DMS53 treated with DMSO at 0.1 percent for 48 hours (cell line): ENCODE measurements around the gene FRMD1.
"Not testable (repeated sequence)": the region's sequence is repeated elsewhere in the genome, so short reads cannot be mapped to it uniquely, and the experiment has no call there.

Source experiments
- DNase-seq: peaks from one replicate; lab custom pipeline; 2025; ENCODE audit not compliant: unreplicated experiment; lab: John Stamatoyannopoulos, UW

Gene FRMD1

DNA sequence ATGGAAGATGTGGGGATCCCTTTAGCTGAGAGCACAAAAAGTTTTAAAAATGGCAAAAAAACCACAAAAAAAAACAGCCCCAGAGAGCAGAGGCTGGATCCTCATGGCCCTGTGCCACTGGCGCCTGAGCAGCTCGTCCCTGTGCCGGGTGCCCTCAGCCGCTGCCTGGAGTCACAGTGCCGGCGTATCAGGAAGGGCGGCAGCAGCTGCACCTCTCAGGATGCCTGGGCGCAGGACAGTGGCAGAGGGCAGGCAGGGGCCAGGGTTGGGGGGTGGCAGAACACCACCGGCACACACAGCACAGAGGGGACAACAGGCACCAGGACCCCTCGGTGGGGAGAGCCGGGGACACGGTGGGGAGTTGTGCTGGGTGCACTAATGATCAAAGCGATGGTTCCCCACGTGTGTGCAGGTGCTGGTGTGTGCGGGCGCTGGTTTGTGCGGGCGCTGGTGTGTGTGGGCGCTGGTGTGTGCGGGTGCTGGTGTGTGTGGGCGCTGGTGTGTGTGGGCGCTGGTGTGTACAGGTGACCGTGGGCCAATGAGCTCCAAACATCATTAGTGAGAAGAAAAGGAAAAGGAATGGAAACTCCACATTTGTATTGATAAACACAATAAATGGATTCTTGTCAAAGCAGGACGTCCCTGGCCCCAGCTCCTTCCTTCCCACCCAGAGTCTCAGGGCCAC is 1.5 kb upstream of the FRMD1 start:
- no peak for DNase-seq

DNA sequence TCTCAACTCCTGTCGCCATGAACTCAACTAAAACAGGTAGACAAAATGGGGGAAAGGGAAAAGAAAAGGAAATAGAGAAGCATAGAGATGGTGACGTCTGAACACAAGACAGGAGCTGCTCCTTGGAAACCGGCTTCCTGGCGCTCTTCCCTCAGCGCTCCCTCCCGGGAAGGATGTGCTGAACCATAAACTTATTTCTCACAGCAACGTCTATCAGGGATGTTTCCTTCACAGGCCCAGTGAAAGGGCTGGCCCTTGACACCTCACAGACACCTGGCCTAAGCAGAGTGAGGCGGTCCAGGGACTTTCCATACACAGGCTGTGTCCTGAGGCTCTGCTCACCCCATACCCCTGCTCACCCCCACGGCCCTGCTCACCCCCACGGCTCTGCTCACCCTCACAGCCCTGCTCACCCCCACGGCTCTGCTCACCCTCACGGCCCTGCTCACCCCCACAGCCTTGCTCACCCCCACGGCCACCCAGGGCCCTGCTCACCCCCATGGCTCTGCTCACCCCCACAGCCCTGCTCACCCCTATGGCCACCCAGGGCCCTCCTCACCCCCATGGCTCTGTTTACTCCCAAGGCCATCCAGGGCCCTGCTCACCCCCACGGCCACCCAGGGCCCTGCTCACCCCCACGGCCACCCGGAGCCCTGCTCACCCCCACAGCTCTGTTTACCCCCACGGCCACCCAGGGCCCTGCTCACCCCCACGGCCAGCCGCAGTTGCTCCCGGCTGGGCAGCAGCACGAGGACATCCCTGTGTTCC is 653 bp downstream of the FRMD1 start:
- no peak for DNase-seq

DNA sequence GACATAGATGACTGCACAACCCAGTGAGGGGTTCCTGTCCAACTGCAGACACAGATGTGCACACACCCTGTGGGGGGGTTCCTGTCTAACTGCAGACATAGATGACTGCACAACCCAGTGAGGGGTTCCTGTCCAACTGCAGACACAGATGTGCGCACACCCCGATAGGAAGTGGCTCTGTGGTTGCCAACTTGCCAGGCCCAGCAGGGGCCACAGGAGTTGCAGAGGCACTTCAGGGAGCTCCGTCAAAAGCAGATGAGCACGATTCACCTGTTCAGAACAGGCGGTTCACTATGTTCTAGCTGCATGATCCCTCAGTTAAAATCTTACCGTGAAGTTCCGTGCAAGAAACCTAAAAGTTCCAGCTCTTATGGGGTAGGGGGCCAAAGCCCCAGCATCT is 1.6 kb downstream of the FRMD1 start:
- not testable (repeated sequence) for DNase-seq

DNA sequence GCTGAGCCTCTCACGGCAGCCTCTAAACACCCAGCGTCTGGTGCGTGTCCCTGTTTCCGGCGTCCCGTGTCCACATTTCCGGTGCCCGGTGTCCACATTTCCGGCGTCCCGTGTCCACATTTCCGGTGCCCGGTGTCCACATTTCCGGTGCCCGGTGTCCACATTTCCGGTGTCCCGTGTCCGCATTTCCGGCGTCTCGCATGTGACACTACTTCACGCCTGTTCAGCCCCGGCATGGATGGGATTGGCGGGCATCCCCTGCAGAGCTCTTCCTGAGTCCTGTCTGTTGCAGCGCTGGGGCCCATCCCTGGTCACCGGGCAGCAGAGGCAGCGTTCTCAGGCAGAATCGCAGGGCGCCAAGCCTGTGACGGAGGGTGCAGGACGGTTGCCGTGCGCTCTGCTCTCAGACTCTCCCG is 3.2 kb downstream of the FRMD1 start:
- no peak for DNase-seq

DNA sequence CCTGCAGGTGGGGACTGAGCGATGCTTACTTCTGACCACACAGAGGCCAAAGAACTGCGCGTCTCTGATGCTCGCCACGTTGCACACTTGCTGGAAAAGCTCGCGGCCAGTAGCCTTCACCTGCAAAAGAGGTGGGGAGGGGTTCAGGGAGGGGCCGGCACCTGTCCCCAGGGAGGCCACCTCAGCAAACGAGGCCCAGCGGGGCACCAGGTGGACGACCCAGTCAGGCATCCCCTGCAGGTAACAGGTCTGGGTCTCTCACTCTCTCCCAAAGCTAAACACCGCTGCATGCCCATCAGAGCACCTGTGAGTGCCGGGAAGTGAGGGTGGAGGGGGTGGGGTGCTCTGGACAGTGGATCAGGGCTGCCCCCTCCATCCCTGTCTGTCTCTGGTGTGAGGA is 3.8 kb downstream of the FRMD1 start:
- no peak for DNase-seq

DNA sequence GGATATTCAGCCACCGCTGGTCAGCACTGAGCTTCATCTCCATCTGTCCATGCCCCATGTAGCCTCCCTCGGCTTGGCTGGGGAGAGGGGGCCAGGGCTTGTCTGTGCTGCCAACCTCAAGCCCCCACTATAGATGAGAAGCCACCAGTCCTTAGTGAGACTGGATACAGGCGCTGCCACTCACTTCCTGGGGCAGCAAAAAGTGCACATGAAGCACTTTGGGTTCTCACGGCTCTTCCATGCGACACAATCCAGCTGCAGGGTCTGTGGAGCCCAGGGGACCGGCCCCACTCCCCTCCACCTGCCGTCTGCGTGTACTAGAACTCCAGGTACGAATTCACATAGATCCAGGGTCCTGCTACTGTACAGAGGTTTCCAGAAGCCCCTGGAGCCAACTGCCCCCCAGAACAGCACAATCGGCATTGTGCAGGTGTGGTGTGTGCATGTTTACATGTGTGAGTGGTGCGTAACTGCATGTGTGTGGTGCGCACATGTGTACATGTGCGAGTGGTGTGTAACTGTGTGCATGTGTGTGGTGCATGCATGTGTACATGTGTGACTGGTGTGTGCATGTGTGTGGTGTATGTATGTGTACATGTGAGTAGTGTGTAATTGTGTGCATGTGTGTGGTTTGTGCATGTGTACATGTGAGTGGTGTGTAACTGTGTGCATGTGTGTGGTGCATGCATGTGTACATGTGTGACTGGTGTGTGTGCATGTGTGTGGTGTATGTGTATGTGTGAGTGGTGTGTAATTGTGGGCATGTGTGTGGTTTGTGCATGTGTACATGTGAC is 4.9 kb downstream of the FRMD1 start:
- DNase-seq: no peak

DNA sequence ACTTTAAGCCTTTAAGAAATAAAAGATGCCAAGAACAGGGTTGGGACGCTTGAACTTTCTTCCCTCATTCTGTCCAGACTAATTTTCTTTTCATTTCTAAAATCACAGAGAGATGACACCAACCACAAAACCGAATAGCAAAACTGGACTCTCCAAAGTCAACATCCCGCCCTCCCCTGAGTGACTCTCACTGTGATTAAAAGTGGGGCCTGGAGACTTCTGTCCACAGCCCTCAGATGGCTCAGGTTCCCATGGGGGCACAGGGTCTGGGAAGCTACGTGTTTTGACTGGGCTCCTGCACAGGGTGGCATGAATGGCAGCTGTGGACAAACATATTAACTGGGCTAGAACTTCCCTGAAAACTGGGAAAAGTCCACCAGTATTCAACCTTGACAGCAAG is 6.3 kb downstream of the FRMD1 start:
- no peak for DNase-seq

DNA sequence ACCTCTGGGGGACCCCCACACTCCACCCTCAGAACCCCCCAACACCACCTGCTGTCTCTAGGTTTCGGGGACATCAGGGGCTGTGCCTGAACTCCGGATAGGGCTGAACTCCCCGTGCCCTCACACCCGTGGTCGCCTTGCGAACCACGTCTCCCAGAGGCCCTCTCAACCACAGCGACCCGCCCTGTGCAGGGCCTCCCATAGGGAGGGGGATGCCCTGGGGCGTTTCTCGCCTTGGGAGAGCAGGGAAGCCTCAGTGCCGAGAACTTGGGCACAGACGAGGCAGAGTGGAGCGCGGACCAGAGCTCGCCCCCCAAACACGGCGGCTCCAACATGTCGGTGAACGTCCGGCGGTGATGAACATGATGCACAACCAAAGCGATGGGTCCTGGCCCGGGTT is 6.8 kb downstream of the FRMD1 start:
- no peak for DNase-seq

DNA sequence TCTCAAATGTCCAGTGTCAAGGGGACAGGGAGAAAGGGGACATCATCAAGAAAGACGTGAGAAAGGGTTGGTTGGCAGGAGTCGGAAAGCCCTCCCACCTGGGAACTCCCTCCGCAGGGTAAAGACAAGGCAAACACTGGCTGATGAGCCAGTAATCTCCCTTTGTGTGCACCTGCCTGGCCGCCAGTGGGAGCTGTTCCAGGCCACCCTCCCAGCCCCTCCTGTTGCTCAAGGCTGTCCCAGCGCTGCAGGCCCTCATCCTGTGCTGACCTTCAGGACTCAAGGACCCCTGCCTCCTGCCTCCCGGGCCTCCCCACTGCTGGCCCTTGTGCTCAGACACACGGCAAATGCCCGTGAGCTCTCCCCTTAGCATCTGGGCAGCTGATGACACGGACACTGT is 7.4 kb downstream of the FRMD1 start:
- DNase-seq: no peak

DNA sequence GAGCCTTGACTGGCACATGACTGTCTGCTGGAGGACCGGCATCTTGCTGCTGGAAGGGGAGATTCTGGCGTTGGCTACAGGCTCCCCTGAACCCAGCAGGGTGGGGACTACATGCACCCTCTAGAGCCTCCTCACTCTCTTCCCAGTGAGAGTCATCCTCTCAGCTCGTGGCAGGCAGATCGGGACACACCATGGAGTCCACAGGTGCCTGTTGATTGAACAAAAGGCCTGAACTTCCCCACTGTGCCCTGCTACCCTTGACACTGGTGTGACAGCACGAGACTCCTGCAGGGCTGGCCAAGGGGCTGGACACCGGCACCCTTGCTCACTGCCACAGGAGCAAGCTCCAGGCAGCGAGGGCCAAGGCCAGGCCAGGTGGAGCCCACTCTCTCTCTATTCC is 8.2 kb downstream of the FRMD1 start:
- DNase-seq: no peak

DNA sequence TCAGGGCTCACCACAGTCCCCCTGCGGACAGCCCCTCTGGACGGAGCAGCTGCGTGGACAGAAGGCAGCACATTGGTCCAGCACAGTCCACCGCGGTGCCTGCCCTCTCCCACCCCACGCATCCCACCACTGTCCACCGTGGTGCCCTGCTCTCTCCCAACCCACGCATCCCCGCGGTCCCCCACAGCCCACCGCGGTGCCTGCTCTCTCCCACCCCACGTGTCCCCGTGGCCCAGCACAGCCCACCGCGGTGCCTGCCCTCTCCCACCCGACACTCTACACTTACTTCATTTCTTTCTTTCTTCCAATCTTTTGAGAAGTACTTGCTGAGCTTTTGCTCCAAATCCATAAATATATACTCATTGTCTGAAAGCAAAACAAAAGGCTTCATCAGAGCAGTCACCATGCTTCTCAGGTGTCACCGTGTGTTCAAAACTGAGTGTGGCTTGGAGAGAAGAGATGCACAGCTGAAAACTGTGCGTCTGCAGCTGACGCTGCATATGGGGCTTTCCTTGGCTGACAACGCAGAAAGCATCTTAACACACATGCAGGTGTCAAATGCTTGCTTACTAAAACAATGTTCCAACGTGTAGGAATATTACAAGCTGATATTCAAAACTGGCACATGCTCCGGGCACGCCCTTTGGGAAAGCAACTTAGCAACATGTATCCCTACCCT is 11.8 kb downstream of the FRMD1 start:
- no peak for DNase-seq

DNA sequence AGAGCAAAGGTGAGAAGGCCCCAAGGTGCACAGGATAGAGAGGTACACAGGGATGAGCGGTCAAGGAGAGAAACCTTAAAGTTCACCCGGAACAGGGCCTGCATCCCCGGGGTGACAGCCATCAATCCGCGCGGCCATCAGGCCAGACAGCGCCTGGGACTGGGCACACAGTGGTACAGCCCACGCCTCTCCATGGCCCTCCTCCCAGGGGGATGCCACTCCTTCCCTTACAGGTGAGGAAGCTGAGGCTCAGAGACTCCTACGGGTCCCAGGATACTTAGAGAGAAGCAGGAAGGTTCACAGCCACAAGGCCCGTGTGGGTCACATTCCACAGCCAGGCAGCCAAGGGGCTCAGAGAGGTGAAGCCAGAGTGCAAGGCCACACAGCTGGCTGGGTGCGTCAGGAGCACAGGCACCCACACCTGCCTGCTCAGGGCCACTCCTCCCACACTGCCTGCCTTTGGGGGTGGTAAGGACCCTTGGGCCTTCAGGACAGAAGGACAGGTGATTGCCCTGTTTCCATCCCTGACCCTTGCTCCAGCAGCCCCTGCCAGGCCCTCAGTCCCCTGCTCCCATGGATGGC is 14.7 kb downstream of the FRMD1 start:
- no peak for DNase-seq

DNA sequence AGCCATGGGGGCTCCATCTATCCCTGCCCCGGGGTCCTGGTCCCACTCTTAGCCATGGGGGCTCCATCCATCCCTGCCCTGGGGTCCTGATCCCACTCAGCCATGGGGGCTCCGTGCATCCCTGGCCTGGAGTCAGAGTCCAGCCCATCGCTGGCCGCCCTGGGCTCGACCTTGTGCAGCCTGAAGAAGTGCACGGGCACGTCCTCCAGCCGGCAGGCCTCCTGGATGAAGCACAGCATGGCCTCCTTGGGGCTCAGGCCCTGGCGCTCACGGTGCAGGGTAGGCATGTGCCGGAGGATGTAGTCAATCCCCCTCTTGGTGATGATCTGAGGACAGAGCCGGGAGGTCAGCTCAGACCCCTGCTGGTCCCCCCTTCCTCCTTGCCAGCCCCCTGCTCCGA is 15.6 kb downstream of the FRMD1 start:
- no peak for DNase-seq

DNA sequence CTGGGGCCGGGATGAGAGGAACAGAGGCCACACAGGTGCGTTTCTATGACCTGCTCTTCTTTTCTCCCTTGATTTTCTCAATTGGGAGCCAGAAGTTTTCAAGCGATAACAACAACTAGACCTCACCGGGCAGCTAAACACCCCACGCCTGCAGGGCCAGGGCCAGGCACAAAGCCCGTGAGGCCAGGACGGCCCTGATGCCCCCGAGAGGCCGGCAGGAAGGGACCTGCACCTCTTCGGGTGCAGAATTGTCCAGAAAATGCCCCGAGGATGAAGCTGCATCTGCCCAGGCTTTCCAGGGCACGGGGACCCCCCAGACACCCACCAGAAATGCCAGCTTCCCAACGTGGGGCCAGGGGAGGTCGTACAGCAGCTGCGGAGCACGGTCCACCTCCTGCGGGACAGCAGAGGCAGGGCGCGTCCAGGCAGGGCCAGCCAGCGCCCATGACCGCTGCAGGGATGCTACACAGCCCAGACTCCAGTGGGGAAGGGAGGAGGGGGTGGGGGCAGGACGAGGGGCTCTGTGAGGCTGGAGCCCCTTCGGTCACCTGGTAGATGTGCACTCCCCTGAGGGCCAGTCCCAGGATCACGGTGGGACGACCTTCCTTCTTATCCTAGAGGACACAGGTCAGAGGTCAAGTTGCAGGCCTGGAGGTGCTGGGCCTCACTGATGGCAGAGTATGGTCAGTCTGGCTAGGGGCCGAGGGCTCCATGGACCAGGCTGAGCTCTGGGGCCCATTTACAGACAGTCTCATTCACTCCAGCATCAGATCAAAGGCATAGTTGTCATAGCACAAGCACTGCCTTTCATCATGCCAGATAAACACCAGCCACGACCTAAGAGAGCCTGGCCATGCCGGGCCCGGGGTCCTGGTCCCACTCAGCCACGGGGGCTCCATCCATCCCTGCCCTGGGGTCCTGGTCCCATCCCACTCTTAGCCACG is 16.4 kb downstream of the FRMD1 start:
- no peak for DNase-seq

DNA sequence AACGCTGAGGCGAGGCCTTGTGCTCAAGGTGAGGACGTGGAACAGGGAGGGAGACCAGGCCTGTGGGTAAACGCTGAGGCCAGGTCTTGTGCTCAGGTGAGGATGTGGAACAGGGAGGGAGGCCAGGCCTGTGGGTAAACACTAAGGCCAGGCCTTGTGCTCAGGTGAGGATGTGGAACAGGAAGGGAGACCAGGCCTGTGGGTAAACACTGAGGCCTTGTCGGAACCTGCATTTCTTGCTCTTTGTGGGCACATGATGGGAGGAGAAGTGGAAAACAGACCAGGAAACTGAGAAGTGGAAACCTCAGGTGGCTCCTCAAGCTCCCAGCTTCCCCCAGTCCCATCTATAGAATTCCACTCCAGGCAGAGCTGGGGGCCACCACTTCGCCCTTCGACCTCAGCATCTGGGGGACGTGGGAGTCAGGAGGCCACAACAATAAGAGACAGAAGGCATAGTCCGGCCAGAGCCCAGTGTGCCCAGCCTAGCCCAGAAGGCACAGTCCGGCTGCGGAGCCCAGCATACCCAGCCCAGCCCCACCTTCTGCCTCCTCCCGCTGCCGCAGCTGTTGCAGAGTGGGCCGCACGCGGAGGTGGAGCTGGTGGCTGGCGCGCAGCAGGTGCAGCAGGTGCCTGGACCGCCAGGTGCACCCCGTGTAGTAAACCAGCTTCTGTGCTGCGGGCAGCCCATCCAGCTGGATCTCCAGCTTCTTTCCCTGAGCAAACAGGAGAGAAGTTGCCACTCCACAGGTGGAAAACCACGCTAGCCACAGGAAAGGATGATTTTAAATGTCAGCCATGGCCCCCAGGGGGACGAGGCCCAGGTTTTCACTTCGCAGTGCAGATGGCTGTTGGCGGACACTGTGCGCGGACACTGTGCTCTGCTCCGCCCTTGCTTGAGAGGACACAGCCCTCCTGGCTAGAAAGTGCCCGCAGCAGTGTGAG is 17.5 kb downstream of the FRMD1 start:
- DNase-seq: peak; percentile 78

DNA sequence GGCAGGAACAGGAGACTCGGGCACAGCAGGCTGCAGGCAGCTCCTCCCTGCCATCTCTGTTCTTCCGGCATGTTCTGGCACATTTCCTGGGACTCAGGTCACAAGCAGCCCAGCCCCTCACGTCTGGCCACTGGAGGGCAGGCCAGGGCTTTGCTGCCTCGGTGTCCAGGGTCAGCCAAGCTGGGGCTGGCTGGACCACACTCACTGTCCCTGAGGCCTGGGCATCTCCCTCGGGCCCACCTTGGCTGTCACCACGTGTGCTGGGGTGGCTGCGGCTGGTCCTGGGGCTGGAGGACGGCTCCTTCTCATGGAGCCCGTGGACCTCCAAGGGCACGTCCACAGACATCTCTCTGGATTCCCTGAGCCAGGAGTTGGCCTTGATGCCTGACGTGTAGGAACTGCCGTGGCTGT is 18.5 kb downstream of the FRMD1 start:
- peak; percentile 32 for DNase-seq

DNA sequence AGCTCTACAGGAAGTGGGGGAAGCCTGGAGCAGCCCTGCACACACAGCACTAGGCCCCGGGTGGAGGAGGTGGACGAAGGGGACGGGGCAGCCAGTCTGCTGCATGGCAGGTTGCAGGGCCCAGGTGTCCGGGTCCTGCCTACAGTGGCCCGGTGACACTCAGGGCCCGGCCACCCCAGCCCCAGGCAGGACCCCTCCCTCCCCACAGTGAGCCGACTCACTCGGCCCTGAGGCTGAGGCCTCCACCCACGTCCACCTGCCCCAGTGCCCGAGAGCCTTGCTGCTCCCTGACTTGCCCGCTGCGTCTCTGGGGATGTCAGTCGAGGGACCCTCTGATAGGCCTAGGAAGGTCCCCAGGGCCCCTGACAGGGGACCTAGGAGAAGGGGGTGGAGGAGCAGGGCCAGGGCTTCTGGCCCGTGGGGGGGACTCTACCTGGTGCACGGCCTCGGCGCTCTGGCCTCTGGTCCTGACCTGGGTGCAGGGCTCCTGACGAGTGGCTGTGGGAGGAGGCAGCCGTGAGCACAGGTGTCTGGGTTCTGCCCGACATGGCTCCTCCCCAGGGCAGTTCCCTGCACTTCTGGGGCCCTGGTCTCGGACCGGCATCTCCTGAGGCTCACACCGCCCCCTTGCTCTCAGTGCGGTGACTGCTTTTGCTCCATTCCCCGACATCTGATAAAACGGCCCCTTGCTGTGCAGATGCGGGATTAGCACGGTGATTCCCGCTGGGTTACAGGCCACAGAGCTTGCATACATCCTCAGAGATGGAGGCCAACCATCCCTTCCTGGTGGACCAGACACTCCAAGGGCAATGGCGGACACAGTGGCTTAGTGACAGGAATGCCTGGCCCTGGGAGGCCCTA is 20.1 kb downstream of the FRMD1 start:
- no peak for DNase-seq

DNA sequence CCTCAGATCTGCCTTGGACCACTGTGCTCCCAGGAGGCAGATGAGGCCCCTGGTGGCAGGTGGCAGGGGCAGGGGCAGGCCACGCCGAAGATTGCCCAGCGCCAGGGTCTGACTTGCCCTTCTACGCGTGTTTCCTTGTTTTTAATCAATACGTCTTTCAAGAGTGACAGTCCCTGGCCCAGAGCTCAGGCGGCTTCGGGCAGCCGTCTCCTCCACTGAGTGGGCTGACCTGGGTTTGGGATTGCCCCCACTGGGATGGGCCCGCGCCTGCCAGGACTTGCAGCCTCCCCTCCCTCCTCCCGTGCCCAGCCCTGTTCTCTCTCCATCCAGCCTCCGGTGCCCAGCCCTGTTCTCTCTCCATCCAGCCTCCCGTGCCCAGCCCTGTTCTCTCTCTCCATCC is 21.2 kb downstream of the FRMD1 start:
- no peak for DNase-seq
